Fibroblast of skin of back (primary cell): ENCODE results near the gene ZSWIM5. TPM values are rescaled to one million over a fixed set of nuclear protein-coding genes. Genes with fewer than 3 reads are reported as not detected.
"Not testable (repeated sequence)": the region's sequence is repeated elsewhere in the genome, so short reads cannot be mapped to it uniquely, and the experiment has no call there.

Source experiments
- DNase-seq: peaks from one replicate; pipeline ENCODE4 v3.0.0-alpha.2; 2013
- polyA plus RNA-seq, 2 experiments: library from polyadenylated mRNA; unstranded; fragments of 120-200 nt; gene quantifications; one replicate each; pipeline ENCODE4 v1.2.1, GENCODE V29; 2013; ENCODE audit not compliant: insufficient read length in 2 of 2

ZSWIM5 gene
- polyA plus RNA-seq (2013, experiment 1 of 2; ENCODE audit: insufficient read length): 0.14 TPM
- 0.11 TPM for polyA plus RNA-seq (2013, experiment 2 of 2; ENCODE audit: insufficient read length)

DNA sequence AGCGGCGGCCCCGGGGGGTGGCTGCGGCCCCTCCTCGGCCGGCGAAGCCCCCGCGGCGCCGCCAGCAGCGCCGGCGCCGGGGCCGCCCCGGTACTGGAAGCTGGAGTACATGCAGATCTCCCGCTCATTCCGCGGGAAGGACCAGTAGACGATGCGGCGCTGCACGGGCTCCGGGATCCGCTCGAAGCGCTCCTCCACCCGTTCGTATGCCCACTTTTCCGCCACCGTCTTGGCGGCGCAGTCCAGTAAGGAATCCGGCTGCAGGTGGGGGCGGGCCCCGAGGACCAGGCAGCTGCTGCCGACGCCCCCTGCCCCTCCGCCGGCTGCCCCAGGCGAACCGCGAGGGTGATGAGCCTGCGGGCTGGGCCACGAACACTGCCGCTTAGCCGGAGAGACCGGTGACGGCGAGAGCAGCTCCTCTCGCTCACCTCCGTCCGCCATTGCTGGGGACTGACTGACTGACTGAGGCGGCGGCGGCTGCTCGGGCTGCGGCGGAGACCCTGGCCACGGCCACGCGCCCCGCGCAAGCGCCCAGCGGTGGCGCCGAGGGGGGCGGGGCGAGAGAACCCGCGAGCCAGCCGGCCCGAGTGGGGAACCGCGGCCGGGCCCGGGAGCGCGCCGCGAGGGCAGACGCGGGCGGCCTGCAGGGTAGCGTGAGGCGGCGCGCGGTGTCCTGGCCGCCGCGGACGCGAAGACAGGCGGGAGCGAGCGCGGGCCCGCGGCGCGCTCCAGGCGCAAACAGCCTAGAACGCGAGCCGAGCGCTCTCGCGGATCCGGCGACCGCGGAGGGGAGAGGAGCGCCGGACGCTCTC lies at the start of gene ZSWIM5:
TSS of gene ZSWIM5 (minus strand) at position 696 of the 812 bp plus-strand sequence. CDS start at position 441, 255 bp downstream.
- peak; percentile 46 for DNase-seq

DNA sequence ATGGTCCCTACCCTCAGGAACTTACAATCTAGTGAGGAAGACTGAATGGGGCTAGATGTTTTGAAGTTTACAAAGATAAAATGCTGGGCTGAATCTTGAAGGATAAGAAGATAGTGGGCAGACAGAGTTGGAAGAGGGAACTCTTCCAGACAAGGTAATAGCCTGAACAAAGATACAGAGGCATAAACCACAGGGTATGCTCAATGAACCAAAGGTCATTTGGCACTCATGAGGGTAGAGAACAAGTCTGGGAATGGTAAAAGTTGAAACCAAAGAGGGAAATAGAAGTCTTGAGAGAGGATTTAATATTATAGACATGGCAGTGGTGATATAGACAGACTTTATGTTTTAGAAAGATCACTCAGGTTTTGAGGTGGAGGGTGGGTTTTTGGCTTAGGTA lies 48.1 kb upstream of the ZSWIM5 start:
- no peak for DNase-seq

DNA sequence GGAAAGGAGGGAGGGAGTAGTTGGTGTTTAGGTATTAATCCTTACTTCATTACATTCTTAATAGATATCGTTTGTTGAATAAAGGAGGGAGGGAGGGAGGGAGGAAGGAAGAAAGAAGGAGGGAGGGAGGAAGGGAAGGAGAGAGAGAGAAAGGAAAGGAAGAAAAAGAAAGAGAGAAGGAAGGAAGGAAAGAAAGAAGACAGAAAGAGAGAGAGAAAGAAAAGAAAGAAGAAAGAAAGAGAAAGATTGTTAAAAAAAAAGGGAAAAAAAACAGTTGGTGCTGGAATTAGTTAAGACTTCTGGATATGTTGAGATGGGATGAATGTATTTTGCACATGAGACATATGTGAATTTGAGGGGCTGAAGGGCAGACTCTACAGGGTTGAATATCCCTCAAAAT lies 44.1 kb upstream of the ZSWIM5 start:
- DNase-seq: no peak

DNA sequence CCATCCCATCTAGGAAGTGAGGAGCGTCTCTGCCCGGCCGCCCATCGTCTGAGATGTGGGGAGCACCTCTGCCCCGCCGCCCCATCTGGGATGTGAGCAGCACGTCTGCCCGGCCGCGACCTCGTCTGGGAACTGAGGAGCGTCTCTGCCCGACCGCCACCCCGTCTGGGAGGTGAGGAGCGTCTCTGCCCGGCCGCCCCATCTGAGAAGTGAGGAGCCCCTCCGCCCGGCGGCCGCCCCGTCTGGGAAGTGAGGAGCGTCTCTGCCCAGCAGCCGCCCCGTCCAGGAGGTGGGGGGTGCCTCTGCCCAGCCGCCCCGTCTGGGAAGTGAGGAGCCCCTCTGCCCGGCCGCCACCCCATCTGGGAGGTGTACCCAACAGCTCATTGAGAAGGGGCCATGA lies 41.6 kb upstream of the ZSWIM5 start:
- not testable (repeated sequence) for DNase-seq

DNA sequence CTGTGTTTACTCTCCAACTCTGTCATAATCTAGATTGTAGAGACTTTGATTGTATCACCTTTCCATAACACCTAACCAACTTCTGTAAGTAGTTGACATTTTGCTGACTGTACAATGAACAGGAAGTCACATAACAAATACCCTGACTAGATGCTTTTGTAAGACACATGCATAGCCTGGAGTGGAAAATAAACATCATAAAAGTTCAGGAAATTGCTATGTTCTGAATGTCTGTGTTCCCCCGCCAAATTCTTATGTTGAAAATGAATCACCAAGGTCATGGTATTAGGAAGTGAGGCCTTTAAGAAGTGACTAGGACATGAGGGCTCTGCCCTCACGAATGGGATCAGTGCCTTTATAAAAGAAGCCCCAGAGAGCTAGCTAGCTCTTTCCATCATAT lies 40.4 kb upstream of the ZSWIM5 start:
- DNase-seq: peak; percentile 89

DNA sequence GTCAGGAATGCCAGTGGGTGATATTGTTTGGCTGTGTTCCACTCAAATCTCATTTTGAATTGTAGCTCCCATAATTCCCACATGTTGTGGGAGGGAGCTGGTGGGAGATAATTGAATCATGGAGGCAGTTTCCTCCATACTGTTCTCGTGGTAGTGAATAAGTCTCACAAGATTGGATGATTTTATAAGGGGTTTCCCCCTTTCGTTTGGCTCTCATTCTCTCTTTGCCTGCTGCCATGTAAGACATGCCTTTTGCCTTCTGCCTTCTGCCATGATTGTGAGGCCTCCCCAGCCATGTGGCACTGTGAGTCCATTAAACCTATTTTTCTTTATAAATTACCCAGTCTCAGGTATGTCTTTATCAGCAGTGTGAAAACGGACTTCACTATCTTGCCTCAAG lies 40.0 kb upstream of the ZSWIM5 start:
- DNase-seq: not testable (repeated sequence)

DNA sequence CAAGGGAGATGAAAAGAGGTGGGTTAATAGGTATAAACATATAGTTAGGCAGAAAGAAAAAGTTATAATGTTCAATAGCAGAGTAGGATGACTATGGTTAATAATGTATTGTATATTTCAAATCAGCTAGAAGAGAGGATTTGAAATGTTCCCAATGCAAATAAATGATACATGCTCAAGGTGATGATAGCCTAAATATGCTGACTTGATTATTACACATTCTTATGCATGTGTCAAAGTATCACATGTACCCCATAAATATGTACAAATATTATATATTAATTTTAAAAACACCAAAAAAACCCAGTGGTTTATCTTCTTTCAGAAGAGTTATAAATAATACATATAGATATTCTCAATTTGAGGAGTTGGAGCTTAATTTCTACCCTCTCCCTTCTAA lies 38.3 kb upstream of the ZSWIM5 start:
- DNase-seq: no peak

DNA sequence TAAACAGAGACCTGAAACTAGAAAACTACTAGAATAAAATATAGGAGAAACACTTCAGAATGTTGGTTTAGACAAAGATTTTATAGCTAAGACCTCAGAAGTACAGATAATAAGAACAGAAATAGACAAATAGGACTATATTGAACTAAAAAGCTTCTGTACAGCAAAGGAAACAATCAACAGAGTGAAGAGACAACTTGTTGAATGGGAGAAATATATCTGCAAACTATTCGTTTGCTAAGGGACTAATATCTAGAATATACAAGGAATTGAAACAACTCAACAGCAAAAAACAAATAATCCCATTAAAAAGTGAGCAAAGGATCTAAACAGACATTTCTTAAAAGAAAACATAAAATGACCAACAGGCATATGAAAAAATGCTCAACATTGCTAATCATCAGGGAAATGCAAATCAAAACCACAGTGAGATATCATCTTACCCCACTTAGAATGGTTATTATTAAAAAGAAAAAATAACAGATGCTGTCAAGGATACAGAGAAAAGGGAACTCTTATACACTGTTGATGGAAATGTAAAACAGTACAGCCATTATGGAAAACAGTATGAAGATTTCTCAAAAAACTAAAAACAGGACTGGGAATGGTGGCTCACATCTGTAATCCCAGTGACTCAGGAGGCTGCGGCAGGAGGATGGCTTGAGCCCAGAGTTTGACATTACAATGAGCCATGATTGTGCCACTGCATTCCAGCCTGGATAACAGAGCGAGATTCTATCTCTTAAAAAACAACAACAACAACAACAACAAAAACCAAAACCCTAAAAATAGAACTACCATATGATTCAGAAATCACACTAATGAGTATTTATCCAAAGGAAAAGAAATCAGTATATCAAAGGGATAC lies 37.3 kb upstream of the ZSWIM5 start:
- DNase-seq: no peak

DNA sequence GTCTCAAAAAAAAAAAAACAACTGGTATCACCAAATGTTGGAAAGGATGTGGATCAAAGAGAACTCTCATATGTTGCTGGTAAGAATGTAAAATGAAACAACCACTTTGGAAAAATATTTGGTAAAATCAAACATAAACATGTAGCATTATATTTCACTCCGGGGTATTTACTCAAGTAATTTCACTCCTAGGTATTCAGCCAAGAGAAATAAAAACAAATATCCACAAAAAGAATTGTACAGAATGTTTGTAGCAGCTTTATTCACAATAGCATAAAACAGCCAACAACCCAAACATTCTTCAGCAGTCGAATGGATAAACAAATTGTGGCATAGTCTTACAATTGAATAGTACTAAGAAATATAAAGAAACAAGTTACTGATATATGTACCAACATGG lies 32.4 kb upstream of the ZSWIM5 start:
- DNase-seq: no peak

DNA sequence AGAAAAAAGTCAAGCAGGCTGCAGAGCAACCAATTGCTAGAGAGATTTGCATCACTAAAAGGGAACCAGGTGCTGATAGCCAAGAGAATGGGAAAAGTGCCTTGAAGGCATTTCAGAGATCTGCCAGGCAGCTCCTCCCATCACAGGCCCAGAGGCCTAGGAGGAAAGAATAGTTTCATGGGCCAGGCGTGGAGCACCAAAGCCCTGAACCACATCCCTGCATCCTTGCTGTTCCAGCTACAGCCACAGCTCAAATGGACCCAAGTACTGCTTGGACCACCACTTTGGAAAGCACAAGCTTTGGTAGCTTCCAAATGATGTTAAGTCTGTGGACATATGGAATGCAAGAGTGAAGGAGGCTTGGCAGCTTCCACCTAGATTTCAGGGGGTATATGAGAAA lies 29.7 kb upstream of the ZSWIM5 start:
- DNase-seq: no peak

DNA sequence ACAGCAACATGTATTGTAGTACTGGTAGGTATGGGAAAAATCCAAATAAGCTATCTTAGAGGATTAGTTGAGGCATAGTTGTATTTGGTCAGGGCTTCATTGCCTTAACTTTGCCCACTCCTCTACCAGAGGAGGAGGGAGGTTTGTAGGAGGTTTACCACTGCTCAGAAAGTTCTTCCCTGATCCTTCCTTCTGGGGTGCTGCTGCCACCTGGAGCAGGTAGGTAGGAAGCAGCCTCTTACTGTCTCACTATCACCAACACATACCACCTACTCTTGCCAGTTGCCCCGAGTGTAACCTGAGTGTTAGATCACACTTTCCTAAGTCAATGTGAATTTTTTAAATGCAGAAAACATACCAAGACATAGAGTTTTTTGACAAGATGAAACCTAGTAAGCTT lies 24.1 kb upstream of the ZSWIM5 start:
- no peak for DNase-seq

DNA sequence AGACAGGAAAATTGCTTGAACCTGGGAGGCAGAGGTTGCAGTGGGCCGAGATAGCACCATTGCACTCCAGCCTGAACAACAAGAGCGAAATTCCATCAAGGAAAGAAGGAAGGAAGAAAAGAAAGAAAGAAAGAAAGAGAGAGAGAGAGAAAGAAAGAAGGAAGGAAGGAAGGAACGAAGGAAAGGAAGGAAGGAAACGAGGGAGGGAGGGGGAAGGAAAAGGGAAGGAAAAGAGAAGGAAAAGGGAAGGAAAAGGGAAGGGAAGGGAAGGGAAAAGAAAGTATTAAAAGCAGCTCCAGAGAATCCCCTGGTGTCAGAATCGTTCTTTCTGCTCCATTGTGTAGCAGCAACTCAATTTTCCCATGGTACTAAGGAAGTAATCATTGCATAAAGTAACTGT lies 19.2 kb upstream of the ZSWIM5 start:
- no peak for DNase-seq

DNA sequence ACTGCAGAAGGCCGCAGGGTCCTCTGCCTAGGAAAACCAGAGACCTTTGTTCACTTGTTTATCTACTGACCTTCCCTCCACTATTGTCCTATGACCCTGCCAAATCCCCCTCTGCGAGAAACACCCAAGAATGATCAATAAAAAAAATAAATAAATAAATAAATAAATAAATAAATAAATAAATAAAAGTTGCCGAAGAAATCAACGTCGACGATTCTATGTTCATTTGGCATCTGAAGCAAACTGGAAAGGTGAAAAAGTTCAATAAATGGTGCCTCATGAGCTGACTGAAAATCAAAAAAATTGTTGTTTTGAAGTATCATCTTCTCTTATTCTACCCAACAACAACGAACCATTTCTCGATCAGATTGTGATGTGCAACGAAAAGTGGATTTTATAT lies 17.3 kb upstream of the ZSWIM5 start:
- not testable (repeated sequence) for DNase-seq

DNA sequence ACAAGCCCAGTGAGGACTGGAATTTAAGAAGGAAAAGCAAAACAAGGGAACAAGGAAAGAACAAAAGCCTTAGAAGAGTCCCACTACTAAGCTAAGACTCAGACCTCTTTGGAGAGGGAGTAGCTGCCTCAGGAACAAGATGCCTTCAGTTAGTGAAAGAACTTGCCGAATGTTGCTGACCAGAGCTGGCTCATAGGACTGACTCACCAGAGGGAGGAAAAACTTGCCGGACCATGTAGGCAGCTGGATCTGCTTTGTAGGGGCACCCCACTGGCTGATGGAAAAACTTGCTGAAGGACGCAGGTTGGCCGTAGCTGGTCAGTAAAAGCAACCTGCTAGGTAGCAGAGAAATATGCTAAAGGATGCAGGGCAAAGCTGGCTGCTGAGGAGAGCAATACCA lies 15.3 kb upstream of the ZSWIM5 start:
- DNase-seq: peak; percentile 3

DNA sequence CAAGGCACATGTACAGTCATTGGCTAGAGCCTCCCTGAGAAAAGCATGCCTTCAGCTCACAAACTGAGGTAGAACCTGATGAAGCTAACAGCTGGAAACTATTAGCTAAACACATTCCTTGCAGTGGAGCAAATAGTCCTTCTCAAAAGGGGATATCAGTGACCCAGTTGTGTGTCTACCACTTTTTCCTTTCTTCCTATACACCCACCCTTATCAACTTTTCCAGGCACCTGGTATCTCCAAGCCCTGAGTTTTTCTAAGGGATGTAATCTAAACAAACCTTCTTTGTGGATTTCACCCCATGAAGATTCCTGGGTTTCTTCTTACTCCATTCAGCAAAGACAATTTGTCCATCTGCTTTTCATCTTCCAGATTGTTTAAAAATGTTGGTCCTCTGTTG lies 10.5 kb upstream of the ZSWIM5 start:
- no peak for DNase-seq

DNA sequence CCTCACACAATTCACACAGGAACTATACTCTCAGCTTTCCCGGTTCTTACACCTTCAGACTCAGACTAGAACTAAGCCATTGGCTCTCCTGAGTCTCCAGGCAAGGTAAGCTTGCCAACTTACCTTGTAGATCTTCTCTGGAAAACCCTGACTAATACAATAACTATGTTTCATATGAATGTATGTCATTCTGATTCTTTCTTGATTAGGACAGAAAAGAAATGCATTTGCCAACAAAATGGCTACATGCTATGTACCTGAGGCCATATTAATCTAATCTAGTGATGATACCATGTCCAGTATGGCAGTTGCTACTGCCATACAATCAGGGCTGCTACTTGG lies 9.8 kb upstream of the ZSWIM5 start:
- no peak for DNase-seq

DNA sequence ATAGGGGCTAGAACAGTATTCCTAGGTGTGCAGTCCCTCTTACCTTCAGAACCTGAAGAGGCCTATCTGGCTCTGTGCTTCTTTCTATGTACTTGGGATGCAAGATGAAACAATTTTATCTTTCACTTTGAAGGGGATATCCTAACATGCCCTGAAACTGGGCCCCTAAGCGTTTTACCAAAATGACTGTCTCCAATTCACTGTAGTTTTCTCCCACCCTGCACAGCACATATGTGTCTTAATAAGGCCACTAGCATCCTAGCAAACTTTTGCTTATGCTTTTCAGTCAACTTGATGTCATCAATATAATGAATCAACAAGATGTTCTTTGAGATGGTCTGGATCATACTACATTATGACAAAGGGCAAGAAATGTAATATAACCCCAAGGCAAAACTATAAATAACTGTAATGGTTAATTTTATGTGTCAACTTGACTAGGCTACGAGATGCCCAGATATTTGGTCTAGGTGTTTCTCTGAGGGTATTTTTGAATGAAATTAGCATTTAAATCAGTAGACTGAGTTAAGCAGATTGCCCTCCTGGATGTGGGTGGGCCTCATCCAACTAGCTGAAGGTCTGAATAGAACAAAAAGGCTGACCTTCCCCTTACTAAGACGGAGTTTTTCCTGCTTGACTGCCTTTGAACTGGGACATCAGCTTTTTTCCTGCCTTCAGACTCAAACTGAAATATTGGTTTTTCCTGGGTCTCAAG lies 9.2 kb upstream of the ZSWIM5 start:
- DNase-seq: no peak

DNA sequence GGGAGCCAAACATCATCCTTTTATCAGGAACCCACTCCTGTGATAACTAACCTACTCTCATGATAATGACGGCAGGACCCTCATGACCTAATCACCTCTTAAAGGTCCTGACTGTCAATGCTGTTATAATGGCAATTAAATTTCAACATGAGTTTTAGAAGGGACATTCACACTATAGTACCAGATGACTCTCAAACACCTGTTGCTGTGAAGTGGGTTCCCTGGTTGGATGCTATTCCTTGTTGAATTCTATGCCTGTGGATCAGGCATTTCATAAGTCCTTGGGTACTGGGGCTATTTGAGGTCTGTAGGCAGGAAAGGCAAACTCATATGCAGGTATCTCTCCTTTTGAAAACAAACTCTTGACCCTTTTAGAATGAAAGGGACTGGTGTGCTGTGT lies 7.5 kb upstream of the ZSWIM5 start:
- no peak for DNase-seq

DNA sequence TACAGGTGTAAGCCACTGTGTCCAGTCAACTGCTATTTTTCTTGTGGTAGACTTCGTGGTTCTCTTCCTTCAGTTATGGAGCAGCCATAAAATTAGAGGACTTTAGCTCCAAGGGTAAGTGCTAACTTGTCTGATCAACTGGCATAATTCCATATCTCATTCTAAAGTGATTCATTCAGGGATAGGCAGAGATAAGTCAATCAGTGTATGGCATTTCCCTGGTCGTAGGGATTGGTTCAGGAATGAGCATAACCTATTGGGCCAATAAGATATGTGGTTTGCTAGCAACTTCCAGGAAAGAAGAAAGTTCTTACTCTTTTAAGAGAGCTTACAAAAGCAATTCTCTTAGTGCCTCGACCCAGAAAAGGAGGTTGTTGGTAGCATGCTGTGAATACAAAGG lies 4.7 kb upstream of the ZSWIM5 start:
- no peak for DNase-seq

DNA sequence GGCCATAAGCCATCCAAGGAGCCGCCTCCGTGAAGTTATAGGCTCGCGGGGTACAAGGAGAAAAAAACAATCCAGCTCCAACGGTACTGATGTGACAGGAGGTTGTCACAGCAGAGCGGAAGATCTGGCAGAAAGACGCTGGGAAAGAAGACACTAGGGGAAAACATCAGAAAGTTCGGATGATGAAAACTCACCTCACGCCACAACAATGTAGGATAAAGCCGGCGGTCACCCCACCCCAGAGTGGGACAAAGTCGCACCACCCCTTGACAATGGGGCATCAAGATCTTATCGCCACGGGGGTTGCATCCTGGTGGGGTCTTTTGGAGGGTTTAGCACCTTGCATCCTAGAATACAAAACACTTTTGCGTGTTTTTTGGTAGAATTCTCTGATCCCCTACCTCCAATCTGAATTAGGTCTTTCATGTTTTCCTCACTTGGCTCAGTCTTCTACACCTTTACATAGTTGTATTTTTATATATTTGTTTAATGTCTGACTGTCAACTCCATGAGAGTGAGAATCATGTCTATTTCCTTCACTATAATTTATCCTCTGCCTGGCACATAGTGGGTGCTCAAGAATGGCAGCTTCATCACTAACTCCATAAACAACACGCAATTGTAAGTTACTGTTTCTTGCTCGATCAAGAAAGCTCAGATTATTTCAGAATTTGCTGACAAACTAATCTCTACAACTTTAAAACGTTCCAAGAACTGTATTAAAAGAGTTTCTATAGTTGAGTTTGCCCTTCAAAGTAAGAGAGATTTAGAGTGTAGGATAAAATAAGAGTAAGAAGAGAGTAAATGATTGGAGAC lies 611 bp upstream of the ZSWIM5 start:
- DNase-seq: no peak

DNA sequence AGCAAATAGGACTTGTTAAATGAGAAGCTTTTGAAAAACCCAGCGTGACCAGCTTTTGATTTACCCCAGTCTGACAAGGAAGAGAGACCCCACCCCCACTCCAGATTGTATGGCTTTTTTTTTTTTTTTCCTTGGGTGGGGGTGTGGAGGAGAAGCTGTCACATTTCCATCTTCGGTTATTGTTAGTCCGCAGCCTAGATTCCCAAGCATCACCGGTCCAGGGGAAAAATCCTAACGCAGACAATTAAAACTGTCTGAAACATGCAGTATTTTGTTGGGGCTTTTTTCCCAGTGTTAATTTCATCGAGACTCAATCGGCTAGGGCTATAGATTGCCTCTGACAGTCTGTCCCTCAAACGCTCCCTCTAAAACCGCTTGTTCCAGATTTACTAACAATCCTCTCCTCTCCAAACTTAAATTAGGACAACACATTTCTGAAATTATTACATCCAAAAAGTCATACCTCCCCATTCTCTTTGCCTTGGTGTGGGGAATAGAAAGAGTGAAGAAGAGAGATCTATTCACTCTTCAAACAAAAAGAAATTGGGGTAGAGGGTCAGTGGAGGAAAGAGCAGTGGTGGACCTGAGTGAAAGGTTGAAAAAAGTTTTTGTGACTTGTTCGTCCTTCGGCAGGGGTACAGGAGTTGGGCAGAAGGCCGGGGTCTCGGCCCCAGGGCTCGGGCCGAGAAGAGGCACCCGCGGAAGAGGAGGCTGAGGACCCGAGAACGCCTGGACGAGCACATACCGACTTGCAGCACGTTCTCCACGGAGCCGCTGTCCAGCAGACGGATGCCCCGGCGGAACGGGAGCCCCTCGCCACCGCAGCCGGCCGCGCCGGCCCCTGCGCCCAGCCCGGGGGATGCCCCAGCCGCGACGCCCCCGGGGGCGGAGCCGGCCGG lies 1.1 kb downstream of the ZSWIM5 start:
- DNase-seq: peak; percentile 38
